UCSD-AML1 (cell line): ENCODE measurements around the gene CRISPLD2.
A peak's percentile ranks its signal among the peaks of the same experiment; 100 is the strongest.

ENCODE experiments used
- DNase-seq: peaks from one replicate; lab custom pipeline; 2025; ENCODE audit not compliant: unreplicated experiment; lab: John Stamatoyannopoulos, UW

Gene CRISPLD2

GRCh38 chr16:84909476-84910085, 89.8 kb downstream of the CRISPLD2 start:
- no peak for DNase-seq

GRCh38 chr16:84911486-84912216, 91.9 kb downstream of the CRISPLD2 start:
- no peak for DNase-seq

GRCh38 chr16:84913315-84913714, 93.5 kb downstream of the CRISPLD2 start:
- DNase-seq = no peak

- DNase-seq = no peak
Measured at GRCh38 chr16:84914273-84914672, 94.5 kb downstream of the CRISPLD2 start.

GRCh38 chr16:84916178-84916577, 96.4 kb downstream of the CRISPLD2 start:
- DNase-seq = no peak

- no peak for DNase-seq
Measured at GRCh38 chr16:84916850-84917249, 97.1 kb downstream of the CRISPLD2 start.

- DNase-seq = no peak
Measured at GRCh38 chr16:84917492-84917891, 97.7 kb downstream of the CRISPLD2 start.

GRCh38 chr16:84918006-84918909, 98.5 kb downstream of the CRISPLD2 start:
- no peak for DNase-seq

GRCh38 chr16:84919269-84919668, 99.5 kb downstream of the CRISPLD2 start:
- no peak for DNase-seq

GRCh38 chr16:84919708-84920107, 99.9 kb downstream of the CRISPLD2 start:
- no peak for DNase-seq

GRCh38 chr16:84920333-84920732, 100.5 kb downstream of the CRISPLD2 start:
- DNase-seq = no peak

- DNase-seq = no peak
Measured at GRCh38 chr16:84922351-84923120, 102.8 kb downstream of the CRISPLD2 start.

- no peak for DNase-seq
Measured at GRCh38 chr16:84924331-84925091, 104.7 kb downstream of the CRISPLD2 start.

GRCh38 chr16:84925092-84925772, 105.4 kb downstream of the CRISPLD2 start:
- DNase-seq = peak; percentile 68

GRCh38 chr16:84925773-84926372, 106.1 kb downstream of the CRISPLD2 start:
- no peak for DNase-seq

GRCh38 chr16:84926462-84926861, 106.7 kb downstream of the CRISPLD2 start:
- no peak for DNase-seq

- no peak for DNase-seq
Measured at GRCh38 chr16:84927621-84928591, 108.1 kb downstream of the CRISPLD2 start.
